Stomach (tissue), 9 donors: ENCODE measurements around the gene HEATR3. TPM values are rescaled to one million over a fixed set of nuclear protein-coding genes. Genes with fewer than 3 reads are reported as not detected.

Experiments used
- DNase-seq, 2 donors: peaks; one replicate each; pipeline versions ENCODE4 v3.0.0 to v3.0.0-alpha.2; 2013 to 2019
- H3K27ac ChIP-seq, 5 donors: fragments of 200-600 bp in 4 of 5; sonication (generic) in 4 of 5; one replicate each; pipeline ENCODE4 v1.5.1; 2013 to 2019; ENCODE audit warnings: mild to moderate bottlenecking in 1 of 5, moderate library complexity in 1 of 5
- H3K27me3 ChIP-seq, 3 donors: fragments of 200-600 bp; sonication (generic); one replicate each; pipeline ENCODE4 v1.5.1; 2017 to 2019; ENCODE audit warnings: mixed run types in 1 of 3
- H3K36me3 ChIP-seq, 4 donors: fragments of 200-600 bp; sonication (generic); 1 replicate in 3 of 4; 2 replicates in 1 of 4; pipeline ENCODE4 v1.5.1; 2016 to 2019
- H3K4me1 ChIP-seq, 4 donors: fragments of 200-600 bp; sonication (generic); one replicate each; pipeline ENCODE4 v1.5.1; 2016 to 2019
- H3K4me3 ChIP-seq, 4 donors: fragments of 200-600 bp; sonication (generic) in 3 of 4; one replicate each; pipeline ENCODE4 v1.5.1; 2016 to 2019; ENCODE audit warnings: mild to moderate bottlenecking in 1 of 4
- H3K9me3 ChIP-seq, 4 donors: fragments of 200-600 bp; sonication (generic); one replicate each; pipeline ENCODE4 v1.5.1; 2016 to 2019
- EP300 ChIP-seq: sonication (generic); formaldehyde crosslinking; IDR thresholded peaks from one replicate; pipeline ENCODE4 v1.6.1; 2017; ENCODE audit warnings: antibody characterized with exemption
- POLR2A ChIP-seq, 4 donors: fragments of 450-650 bp; IDR thresholded peaks; one replicate each; pipeline ENCODE4 v1.6.1; 2016; ENCODE audit warnings: antibody characterized with exemption in 4 of 4, control low read depth in 2 of 4, mild to moderate bottlenecking in 1 of 4, moderate library complexity in 1 of 4
- POLR2AphosphoS5 ChIP-seq, 3 donors: sonication (generic); formaldehyde crosslinking; IDR thresholded peaks; one replicate each; pipeline ENCODE4 v1.6.1; 2016; ENCODE audit warnings: antibody characterized with exemption in 3 of 3
- WGBS, 5 donors: extraction: QIAGEN DNeasy Blood & Tissue Kit in 3 of 5; methylation state at CpG; one replicate each; pipeline versions ENCODE4 v1.1.5 to v1.1.7; 2013 to 2018; 5-methylcytosine and 5-hydroxymethylcytosine counted together
- intact Hi-C: fragments of 100-400 bp; cut with DNase I; formaldehyde crosslinking; loops from one replicate; pipeline ENCODE4 v1.15.1; 2023; ENCODE audit warnings: low total_unique reads
- polyA plus RNA-seq, 3 donors: library from polyadenylated mRNA; stranded (reverse); fragments of 200-250 nt; gene quantifications; one replicate each; pipeline ENCODE4 v1.2.3, GENCODE V29; 2013
- total RNA-seq, 5 donors: library from RNA; depleted of rRNA; stranded (reverse); fragments of >200 nt; gene quantifications; one replicate each; pipeline versions ENCODE4 v1.1.0 to v1.2.3, GENCODE V29; 2014 to 2016
- TF ChIP-seq, protein P1 (sequence below), 7 experiments: fragments of 450-650 bp in 4 of 7; fragments of 200-600 bp in 3 of 7; sonication (generic) in 3 of 7; IDR thresholded peaks; one replicate each; pipeline ENCODE4 v1.5.1; 2016 to 2019; ENCODE audit warnings: antibody characterized with exemption in 7 of 7, control low read depth in 2 of 7, mild to moderate bottlenecking in 1 of 7
- donor health status: healthy with polysubstance abuse.
- donor health status: Bipolar disorder and iron deficiency.
- donor health status: healthy.

The HEATR3 gene
- total and polyA plus RNA-seq, 8 donors, result 4.1 to 45.1 (median 15.4) TPM

- TF ChIP-seq, protein P1, sequence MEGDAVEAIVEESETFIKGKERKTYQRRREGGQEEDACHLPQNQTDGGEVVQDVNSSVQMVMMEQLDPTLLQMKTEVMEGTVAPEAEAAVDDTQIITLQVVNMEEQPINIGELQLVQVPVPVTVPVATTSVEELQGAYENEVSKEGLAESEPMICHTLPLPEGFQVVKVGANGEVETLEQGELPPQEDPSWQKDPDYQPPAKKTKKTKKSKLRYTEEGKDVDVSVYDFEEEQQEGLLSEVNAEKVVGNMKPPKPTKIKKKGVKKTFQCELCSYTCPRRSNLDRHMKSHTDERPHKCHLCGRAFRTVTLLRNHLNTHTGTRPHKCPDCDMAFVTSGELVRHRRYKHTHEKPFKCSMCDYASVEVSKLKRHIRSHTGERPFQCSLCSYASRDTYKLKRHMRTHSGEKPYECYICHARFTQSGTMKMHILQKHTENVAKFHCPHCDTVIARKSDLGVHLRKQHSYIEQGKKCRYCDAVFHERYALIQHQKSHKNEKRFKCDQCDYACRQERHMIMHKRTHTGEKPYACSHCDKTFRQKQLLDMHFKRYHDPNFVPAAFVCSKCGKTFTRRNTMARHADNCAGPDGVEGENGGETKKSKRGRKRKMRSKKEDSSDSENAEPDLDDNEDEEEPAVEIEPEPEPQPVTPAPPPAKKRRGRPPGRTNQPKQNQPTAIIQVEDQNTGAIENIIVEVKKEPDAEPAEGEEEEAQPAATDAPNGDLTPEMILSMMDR (IDR thresholded peaks at IDR 0.05), result no peak
- no peak for TF ChIP-seq POLR2AphosphoS5 (IDR thresholded peaks at IDR 0.05)
- no peak for TF ChIP-seq POLR2A (IDR thresholded peaks at IDR 0.05)
- TF ChIP-seq EP300, result no peak
- H3K27ac ChIP-seq, result peak overlapping the region in 3 of 5 donors; percentile 92 to 95 (median 95)
- no peaks in the 10 kb centered on the region for H3K27me3 ChIP-seq
- intact Hi-C loops, result no loop called here
- peaks cover 16 to 35% (median 23%) of the 10 kb centered on the region in 4 donors for H3K4me1 ChIP-seq
- H3K4me3 ChIP-seq, result peak overlapping the region; percentile 70 to 99 (median 80)
- H3K36me3 ChIP-seq, result no peaks in the 10 kb centered on the region
- DNase-seq, result no peak
- H3K9me3 ChIP-seq, result no peaks in the 10 kb centered on the region
- WGBS, 5 donors, result 80 to 88% (median 85%) methylated on average over 11 of the region's 11 CpGs
Observed at GRCh38 chr16:50151756-50152155, 86.0 kb downstream of the HEATR3 start.

DNA sequence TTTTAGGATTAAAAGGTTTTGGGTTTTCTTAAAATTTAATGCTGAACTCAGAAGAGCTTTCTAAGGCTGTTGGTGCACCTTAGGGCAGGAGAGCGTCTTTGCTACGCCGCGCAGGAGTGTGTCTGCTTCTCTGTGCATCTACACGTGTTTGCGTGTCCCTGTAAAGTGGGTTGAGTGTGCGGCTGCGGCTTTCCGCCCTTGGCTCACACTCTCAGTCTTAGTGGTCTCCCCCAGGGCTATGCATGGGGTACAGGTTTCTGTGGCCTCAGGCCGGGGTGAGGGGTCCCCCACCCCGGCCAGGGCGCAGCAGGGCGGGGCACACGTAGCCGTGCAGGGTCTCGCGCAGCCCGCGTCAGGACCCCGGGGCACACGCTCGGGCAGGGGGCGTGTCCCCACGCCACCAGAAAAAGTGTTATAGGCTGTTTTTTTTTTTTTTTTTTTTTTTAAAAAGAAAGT is 86.6 kb downstream of the HEATR3 start:
- peak overlapping the region; percentile 70 to 99 (median 80) for H3K4me3 ChIP-seq

GRCh38 chr16:50152807-50153595 is 87.2 kb downstream of the HEATR3 start, which contains the start of gene TENT4B:
TENT4B (plus strand) TSS chr16:50153306; CDS start chr16:50153622, 316 bp downstream.
- DNase-seq, result peak; percentile 87 to 96
- Histone ChIP-seq H3K27me3 (no peaks in the 10 kb centered on the region), H3K9me3 (no peaks in the 10 kb centered on the region), H3K4me1 (peaks cover 17 to 46% (median 28%) of the 10 kb centered on the region in 4 donors), H3K36me3 (no peaks in the 10 kb centered on the region), H3K27ac (peak within 1 kb of the TSS; percentile 92 to 100 (median 95)), H3K4me3 (peak within 1 kb of the TSS; percentile 70 to 99 (median 80))
- TF ChIP-seq EP300, result no peak
- peak; percentile 33 to 91 (median 91) for TF ChIP-seq POLR2AphosphoS5 (IDR thresholded peaks at IDR 0.05)
- no peak for TF ChIP-seq POLR2A (IDR thresholded peaks at IDR 0.05)
- TF ChIP-seq, protein P1 (IDR thresholded peaks at IDR 0.05), result no peak
- WGBS, 5 donors, result 0 to 1% (median 0%) methylated on average over 35 to 103 of the region's 114 CpGs
- intact Hi-C loops, result no loop called here

More for the DNA sequence above, 86.6 kb downstream of the HEATR3 start:
- WGBS, 5 donors, result 0 to 1% (median 0%) methylated on average over 23 to 24 of the region's 24 CpGs
- Histone ChIP-seq H3K4me1 (peaks cover 17 to 41% (median 24%) of the 10 kb centered on the region in 4 donors), H3K36me3 (no peaks in the 10 kb centered on the region), H3K27ac (peak overlapping the region; percentile 92 to 100 (median 95)), H3K9me3 (no peaks in the 10 kb centered on the region), H3K27me3 (no peaks in the 10 kb centered on the region)
- no peak for TF ChIP-seq EP300
- TF ChIP-seq, protein P1 (IDR thresholded peaks at IDR 0.05), result no peak
- TF ChIP-seq POLR2A (IDR thresholded peaks at IDR 0.05), result no peak
- intact Hi-C loops, result no loop called here
- DNase-seq, result peak in 1 of 2 donors; percentile 49

- no peaks in the 10 kb centered on the region for H3K27me3 ChIP-seq
- peaks cover 17 to 53% (median 35%) of the 10 kb centered on the region in 4 donors for H3K4me1 ChIP-seq
- TF ChIP-seq POLR2A (IDR thresholded peaks at IDR 0.05) (no peak), EP300 (no peak), POLR2AphosphoS5 (IDR thresholded peaks at IDR 0.05) (no peak)
- TF ChIP-seq, protein P1 (IDR thresholded peaks at IDR 0.05), result no peak
- intact Hi-C loops, result no loop called here
- peak in 1 of 2 donors; percentile 60 for DNase-seq
- 0 to 3% (median 1%) methylated on average over 25 to 89 of the region's 89 CpGs for WGBS, 5 donors
- H3K4me3 ChIP-seq, result peak overlapping the region; percentile 70 to 99 (median 80)
- no peaks in the 10 kb centered on the region for H3K9me3 ChIP-seq
- peak overlapping the region; percentile 73 to 100 (median 95) for H3K27ac ChIP-seq
- H3K36me3 ChIP-seq, result no peaks in the 10 kb centered on the region
Observed at GRCh38 chr16:50153596-50154419, 88.0 kb downstream of the HEATR3 start.
